Panc1 (cell line): ENCODE results near the gene CFAP210. TPM values are rescaled to one million over a fixed set of nuclear protein-coding genes. Genes with fewer than 3 reads are reported as not detected.

Experiments used
- ATAC-seq: fragments of 200-7000 bp; cut with Tn5 transposase; 2 replicates; pipeline ENCODE4 v1.9.1; 2020; ENCODE audit warnings: mild to moderate bottlenecking, moderate library complexity
- BruUV-seq: library from RNA; stranded (reverse); fragments of 400-500 nt; replicated peaks from 2 replicates; lab custom pipeline; 2021; lab: Mats Ljungman, UMichigan
- CTCF ChIA-PET: fragments of 300-600 bp; sonication (Branson Sonifier 250); formaldehyde crosslinking; loops from one replicate; lab custom pipeline; 2022; ENCODE audit warnings: antibody characterized with exemption; lab: Charles Lee
- POLR2A ChIA-PET: fragments of 300-600 bp; sonication (Branson Sonifier 250); formaldehyde crosslinking; loops from one replicate; lab custom pipeline; 2022; ENCODE audit warnings: antibody characterized with exemption; lab: Charles Lee
- DNase-seq: peaks from one replicate; pipeline ENCODE4 v3.0.0-alpha.2; 2010; ENCODE audit warnings: low read depth, low spot score
- H3K27ac ChIP-seq: 2 replicates; pipeline ENCODE4 v1.5.1; 2011; ENCODE audit warnings: mild to moderate bottlenecking, low read length, inconsistent platforms
- H3K27me3 ChIP-seq: fragments of 200-500 bp; sonication (Bioruptor generic); 2 replicates; pipeline ENCODE4 v1.6.0; 2014; ENCODE audit warnings: low read length, inconsistent platforms; ENCODE audit not compliant: control insufficient read depth, insufficient read depth
- H3K36me3 ChIP-seq: fragments of 200-500 bp; sonication (Bioruptor generic); 2 replicates; pipeline ENCODE4 v1.5.1; 2014; ENCODE audit warnings: inconsistent platforms, mild to moderate bottlenecking, low read length, moderate library complexity; ENCODE audit not compliant: control insufficient read depth, insufficient read depth
- H3K4me1 ChIP-seq: 2 replicates; pipeline ENCODE4 v1.5.1; 2011; ENCODE audit warnings: inconsistent platforms, mild to moderate bottlenecking, low read length, moderate library complexity; ENCODE audit not compliant: control insufficient read depth, insufficient read depth
- H3K4me3 ChIP-seq, 2 experiments: 2 replicates each; pipeline ENCODE4 v1.5.1; 2011 to 2012; ENCODE audit warnings: low read depth in 2 of 2, low read length in 2 of 2, mild to moderate bottlenecking in 2 of 2, inconsistent platforms in 1 of 2, moderate library complexity in 1 of 2
- H3K9me3 ChIP-seq: fragments of 200-500 bp; sonication (Bioruptor generic); 2 replicates; pipeline ENCODE4 v1.5.1; 2014; ENCODE audit warnings: low read depth, mild to moderate bottlenecking, inconsistent platforms, low read length, moderate library complexity; ENCODE audit not compliant: control insufficient read depth, insufficient read depth
- CTCF ChIP-seq: fragments of 450-650 bp; IDR thresholded peaks from 2 replicates; pipeline ENCODE4 v1.5.1; 2017; ENCODE audit warnings: mild to moderate bottlenecking
- POLR2AphosphoS5 ChIP-seq: IDR thresholded peaks from 2 replicates; pipeline ENCODE4 v1.6.1; 2012; ENCODE audit warnings: mild to moderate bottlenecking, low read depth, low read length, moderate library complexity
- SIN3A ChIP-seq: IDR thresholded peaks from 2 replicates; pipeline ENCODE4 v1.6.1; 2012; ENCODE audit warnings: low read depth, mild to moderate bottlenecking, low read length, moderate library complexity, borderline replicate concordance; ENCODE audit not compliant: insufficient read depth
- TCF7L2 ChIP-seq: IDR thresholded peaks from 2 replicates; pipeline ENCODE4 v1.6.1; 2011; ENCODE audit warnings: mild to moderate bottlenecking, low read depth, low read length, inconsistent platforms
- in situ Hi-C: cut with HindIII; loops from 2 replicates; pipeline ENCODE4 v1.10.0; 2016; ENCODE audit warnings: low sequenced_read_pairs, low pct_unique_long_range_greater_than_20kb
- intact Hi-C: fragments of 100-400 bp; cut with micrococcal nuclease; formaldehyde crosslinking; loops from one replicate; pipeline ENCODE4 v1.10.0; 2022; ENCODE audit not compliant: unreplicated experiment
- total RNA-seq: library from RNA; stranded (reverse); gene quantifications from one replicate; pipeline ENCODE4 v1.2.1, GENCODE V29; 2021; ENCODE audit not compliant: unreplicated experiment
- TF ChIP-seq, protein P1 (sequence below), 2 experiments: IDR thresholded peaks; 2 replicates each; pipeline ENCODE4 v1.6.1; 2011 to 2012; ENCODE audit warnings: low read depth in 2 of 2, control low read depth in 1 of 2, low read length in 1 of 2, mild to moderate bottlenecking in 1 of 2, moderate library complexity in 1 of 2; ENCODE audit not compliant: insufficient read depth in 1 of 2

CFAP210 gene
- total RNA-seq, 1 experiment from 2014 or later = 0.23 TPM

DNA sequence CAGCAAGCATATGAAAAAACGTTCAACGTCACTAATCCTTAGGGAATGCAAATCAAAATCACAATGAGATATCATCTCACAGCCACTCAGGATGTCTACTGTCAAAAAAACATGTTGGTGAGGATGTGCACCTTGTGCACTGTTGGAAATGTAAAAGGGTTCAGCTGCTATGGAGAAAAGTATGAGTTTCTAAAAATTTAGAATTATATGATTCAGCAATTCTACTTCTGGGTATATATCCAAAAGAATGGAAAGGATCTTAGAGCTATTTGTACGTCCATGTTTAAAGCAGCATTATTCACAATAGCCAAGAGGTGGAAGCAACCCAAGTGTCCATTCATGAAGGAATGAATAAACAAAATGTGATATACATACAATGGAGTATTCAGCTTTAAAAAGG lies 50.0 kb downstream of the CFAP210 start:
- in situ Hi-C loops (no loop called here), intact Hi-C loops (no loop called here)
- TF ChIP-seq TCF7L2 (no peak), POLR2AphosphoS5 (no peak), SIN3A (no peak), CTCF (no peak)
- TF ChIP-seq, protein P1, sequence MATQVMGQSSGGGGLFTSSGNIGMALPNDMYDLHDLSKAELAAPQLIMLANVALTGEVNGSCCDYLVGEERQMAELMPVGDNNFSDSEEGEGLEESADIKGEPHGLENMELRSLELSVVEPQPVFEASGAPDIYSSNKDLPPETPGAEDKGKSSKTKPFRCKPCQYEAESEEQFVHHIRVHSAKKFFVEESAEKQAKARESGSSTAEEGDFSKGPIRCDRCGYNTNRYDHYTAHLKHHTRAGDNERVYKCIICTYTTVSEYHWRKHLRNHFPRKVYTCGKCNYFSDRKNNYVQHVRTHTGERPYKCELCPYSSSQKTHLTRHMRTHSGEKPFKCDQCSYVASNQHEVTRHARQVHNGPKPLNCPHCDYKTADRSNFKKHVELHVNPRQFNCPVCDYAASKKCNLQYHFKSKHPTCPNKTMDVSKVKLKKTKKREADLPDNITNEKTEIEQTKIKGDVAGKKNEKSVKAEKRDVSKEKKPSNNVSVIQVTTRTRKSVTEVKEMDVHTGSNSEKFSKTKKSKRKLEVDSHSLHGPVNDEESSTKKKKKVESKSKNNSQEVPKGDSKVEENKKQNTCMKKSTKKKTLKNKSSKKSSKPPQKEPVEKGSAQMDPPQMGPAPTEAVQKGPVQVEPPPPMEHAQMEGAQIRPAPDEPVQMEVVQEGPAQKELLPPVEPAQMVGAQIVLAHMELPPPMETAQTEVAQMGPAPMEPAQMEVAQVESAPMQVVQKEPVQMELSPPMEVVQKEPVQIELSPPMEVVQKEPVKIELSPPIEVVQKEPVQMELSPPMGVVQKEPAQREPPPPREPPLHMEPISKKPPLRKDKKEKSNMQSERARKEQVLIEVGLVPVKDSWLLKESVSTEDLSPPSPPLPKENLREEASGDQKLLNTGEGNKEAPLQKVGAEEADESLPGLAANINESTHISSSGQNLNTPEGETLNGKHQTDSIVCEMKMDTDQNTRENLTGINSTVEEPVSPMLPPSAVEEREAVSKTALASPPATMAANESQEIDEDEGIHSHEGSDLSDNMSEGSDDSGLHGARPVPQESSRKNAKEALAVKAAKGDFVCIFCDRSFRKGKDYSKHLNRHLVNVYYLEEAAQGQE (IDR thresholded peaks at IDR 0.05; ENCODE audit: insufficient read depth in 1 of 2, low read depth in 2 of 2, low read length in 1 of 2) = no peak
- no peaks in the 10 kb centered on the region for H3K4me1 ChIP-seq
- ChIA-PET POLR2A (no interaction called here), CTCF (no interaction called here)
- no peaks in the 10 kb centered on the region for H3K27me3 ChIP-seq
- H3K4me3 ChIP-seq = no peak overlapping the region
- 0 out of 2 replicates have a peak, but pooled peaks cover 2% of the 10 kb centered on the region for H3K36me3 ChIP-seq
- no peak overlapping the region for H3K27ac ChIP-seq
- BruUV-seq = no TSS peak
- DNase-seq (no peak), ATAC-seq (no peak)
- no peaks in the 10 kb centered on the region for H3K9me3 ChIP-seq

DNA sequence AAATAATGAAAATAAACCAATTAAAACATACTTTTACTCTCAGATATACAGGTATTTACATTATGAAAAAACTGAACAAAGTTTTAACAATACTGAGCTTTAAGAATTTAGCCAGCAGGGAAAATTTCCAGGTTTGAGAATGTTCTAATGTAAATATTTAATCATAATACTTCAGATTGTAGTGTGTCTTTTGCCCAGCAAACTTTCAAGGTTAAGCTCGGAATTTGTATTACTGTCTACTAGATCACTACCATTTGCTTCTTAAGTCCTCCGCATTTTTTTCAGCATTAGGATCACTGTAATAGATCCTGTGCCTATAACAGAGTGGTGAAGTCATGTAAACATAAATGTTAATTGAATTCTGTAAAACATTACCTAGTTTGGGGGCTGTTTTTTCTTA lies 52.7 kb downstream of the CFAP210 start:
- ChIA-PET POLR2A (interaction anchor here (0.6 kb wide), 1 partner anchor 328 kb away, joined by 4 read pairs; no protein-coding TSS in a partner anchor), CTCF (interaction anchor here (0.5 kb wide), 1 partner anchor 9 kb away, joined by 3 read pairs; no protein-coding TSS in a partner anchor)
- no peak for TF ChIP-seq POLR2AphosphoS5
- TF ChIP-seq, protein P1 (IDR thresholded peaks at IDR 0.05; ENCODE audit: insufficient read depth in 1 of 2, low read depth in 2 of 2, low read length in 1 of 2) = no peak
- no peak for TF ChIP-seq SIN3A
- TF ChIP-seq TCF7L2 = no peak
- TF ChIP-seq CTCF = no peak
- in situ Hi-C loops = no loop called here
- BruUV-seq = no TSS peak
- intact Hi-C loops = no loop called here
- ATAC-seq (no peak), DNase-seq (no peak)
- Histone ChIP-seq H3K36me3 (peaks cover 9% of the 10 kb centered on the region), H3K27me3 (no peaks in the 10 kb centered on the region), H3K4me3 (no peak overlapping the region), H3K4me1 (no peaks in the 10 kb centered on the region), H3K27ac (no peak overlapping the region), H3K9me3 (no peaks in the 10 kb centered on the region)
